Tongue (tissue), 2 donors: ENCODE data around the gene ZMPSTE24. TPM values are rescaled to one million over a fixed set of nuclear protein-coding genes. Genes with fewer than 3 reads are reported as not detected.
A peak's percentile ranks its signal among the peaks of the same experiment; 100 is the strongest.
"Not testable (repeated sequence)": the region's sequence is repeated elsewhere in the genome, so short reads cannot be mapped to it uniquely, and the experiment has no call there.

ENCODE experiments used
- DNase-seq: peaks from one replicate; pipeline ENCODE4 v3.0.0-alpha.2; 2015
- total RNA-seq: library from RNA; depleted of rRNA; stranded (reverse); fragments of >200 nt; gene quantifications from one replicate; pipeline ENCODE4 v1.2.3, GENCODE V29; 2014

Gene ZMPSTE24
- total RNA-seq, 1 donor from 2014 or later, result 51.1 TPM

DNA sequence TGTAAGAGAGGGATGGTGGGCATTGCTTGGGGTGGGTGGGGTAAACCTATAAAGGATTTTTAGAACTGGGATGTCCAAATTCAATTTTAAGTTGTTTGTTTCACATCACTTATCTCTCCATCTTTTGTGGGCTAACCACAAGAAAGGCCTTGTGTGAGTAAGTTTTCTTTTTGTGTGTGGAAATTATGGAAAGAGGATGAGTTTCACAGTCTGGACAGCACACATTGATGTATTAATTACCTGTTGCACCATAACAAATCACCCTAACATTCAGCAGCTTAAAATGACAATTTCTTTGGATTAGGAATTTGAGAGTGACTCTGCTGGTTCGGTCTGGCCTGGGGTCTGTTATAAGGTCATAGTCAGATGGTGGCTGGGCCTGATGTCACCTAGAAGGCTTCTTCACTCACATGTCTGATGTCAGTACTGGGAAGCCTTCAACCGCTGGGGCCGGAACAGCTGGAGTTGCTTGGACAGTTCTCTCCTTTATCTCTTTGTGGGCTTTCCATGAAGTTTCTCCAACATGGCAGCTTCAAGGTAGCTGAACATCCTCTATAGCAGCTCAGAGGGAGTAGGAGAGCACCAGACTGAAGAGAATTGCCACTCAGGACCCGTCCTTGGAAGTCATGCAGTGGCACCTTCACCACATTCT lies 61.1 kb downstream of the ZMPSTE24 start:
- no peak for DNase-seq

DNA sequence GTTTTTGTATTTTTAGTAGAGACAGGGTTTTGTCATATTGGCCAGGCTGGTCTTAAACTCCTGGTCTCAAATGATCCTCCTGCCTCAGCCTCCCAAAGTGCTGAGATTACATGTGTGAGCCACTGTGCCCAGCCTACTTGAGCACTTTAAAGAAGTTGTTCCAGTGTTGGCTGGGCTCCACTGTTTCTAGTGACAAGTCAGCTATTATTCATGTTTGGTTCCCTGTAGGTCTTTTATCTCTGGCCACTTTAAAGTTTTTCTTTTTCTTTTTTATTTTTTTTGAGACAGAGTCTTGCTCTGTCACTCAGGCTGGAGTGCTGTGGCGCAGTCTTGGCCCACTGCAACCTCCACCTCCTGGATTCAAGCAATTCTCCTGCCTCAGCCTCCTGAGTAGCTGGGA lies 73.4 kb downstream of the ZMPSTE24 start:
- DNase-seq, result not testable (repeated sequence)

DNA sequence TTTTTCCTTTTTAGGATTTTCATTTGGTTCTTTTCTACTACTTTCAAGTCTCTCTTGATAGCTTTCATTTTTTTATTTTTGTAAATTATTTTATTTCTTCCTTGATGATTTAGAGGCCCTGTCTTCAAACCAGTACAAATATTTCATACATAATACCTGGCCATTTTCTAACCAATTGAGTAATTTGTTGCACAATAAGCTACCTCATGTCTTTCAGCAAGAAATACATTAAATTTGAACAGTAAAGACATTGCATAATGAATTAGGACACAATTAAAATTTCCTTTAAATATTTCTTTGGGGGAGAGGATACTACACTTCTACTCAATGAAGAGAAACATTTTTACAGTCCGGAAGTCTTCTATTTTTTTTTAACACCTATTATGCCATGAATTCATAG lies 74.7 kb downstream of the ZMPSTE24 start:
- no peak for DNase-seq

DNA sequence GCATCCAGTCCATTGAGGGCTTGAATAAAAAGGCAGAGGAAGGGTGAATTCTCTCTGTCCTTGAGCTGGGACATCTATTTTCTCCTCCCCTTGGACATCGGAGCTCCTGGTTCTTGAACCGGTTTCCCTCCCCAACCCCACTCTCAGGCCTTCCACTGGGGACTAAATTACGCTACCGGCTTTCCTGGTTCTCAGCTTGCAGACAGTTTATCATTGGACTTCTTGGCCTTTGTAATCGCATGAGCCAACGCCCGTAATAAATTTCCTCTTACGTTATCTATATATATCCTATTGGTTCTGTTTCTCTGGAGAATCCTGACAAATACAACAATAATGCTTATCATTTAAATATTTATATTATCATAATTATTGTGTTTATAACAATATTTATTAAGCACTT lies 79.4 kb downstream of the ZMPSTE24 start:
- DNase-seq, result no peak

DNA sequence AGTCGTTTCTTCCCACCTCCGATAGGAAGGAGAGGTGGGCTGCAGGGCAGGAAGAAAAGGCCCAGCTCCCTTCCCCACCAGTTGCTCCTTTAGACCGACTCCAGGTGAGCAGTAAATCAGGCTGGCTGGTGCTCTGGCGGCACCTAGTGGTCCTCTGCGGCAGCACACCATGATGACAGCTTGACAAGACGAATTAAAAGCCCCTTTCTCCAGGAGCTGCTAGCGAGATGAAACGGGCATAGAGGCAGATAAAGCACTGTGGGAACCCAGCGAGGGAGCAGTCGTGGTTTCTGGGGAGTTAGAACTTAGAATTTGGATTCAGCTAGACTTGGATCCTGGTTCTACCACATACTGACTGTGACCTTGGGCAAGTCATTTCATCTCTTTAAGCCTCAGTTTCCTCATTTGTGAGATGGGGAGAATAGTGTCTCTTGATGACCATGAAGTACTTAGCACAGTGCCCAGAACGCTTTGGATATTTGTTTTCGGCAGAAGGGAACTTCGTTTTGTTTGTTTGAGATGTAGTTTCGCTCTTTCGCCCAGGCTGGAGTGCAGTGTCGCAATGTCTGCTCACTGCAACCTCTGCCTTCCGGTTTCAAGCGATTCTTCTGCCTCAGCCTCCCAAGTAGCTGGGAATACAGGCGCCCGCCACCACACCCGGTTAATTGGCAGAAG lies 80.8 kb downstream of the ZMPSTE24 start:
- DNase-seq, result peak; percentile 90

DNA sequence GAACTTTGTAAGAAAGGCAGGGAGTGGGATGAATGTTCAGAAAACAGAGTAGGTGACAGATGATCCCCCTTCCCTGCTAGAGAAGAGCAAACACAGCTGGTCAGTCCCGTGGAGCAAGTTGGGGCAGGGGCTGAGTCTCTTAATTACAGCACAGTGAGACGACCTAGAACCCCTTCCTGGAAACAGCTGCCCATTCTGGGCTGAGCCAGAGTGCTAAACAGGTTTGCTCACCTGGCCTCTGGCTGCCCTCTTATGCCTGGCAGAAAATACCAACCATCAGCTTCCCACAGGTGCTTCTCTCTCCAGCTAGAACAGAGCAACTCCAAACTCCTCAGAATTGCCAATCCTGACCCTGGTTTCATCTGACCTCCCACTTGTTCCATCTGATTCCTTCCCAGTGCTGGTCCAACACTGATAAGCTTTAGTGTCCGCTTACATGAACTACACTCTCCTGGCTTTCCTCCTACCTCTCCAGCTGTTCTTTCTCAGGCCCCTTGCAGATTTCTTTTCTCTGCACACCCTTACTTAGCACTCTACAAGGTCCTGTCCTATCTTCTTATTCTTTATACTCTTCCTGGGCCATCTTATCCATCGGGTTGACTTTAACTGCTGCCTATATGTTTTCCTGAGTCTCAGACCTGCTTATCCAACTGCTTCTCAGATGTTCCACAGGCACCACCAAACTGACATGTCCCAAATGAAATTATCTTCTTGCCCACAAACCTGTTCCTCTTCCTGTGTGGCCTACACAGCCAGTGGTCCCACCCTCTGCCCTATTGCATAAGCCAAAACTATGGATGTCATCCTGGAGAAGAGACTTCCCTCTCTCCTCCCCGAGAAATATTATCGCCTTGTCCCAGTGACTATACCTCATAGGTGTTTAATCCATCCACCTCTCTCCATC lies 81.6 kb downstream of the ZMPSTE24 start:
- no peak for DNase-seq

DNA sequence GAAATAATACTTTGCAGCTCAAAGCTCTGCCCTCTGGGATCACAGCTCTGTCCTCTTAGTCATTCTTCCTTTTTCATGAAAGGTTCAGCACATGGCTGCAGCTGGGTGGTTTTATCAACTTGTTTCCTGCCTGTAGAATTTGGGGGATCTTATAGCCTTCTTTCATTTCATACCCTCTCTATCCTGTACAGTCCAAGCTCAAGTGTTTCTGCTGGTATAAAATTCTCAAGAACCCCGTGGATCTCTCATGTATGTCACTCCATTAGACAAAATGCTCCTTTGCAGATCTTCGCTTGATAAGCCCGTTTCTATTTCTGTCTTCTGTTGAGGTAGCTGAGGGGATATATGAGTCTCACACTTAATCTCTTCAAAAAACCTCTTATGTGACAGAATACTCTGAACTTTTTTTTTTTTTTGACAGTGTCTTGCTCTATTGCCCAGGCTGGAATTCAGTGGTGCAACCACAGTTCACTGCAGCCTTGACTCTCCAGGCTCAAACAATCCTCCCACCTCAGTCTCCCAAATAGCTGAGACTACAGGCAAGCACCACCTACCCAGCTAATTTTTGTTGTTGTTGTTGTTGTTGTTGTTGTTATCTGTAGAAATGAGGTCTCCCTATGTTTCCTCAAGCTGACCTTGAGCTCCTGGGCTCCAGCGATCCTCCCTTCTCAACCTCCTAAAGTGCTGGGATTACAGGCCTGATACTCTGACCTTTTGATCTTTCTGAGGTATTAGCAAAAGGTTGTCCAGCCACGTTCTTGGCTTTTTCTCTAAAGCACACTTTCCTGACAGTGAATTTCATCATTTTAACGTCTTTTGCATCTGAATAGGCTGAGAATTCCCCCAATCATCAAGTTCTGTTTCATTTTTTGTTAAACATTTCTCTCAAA lies 83.7 kb downstream of the ZMPSTE24 start:
- no peak for DNase-seq

DNA sequence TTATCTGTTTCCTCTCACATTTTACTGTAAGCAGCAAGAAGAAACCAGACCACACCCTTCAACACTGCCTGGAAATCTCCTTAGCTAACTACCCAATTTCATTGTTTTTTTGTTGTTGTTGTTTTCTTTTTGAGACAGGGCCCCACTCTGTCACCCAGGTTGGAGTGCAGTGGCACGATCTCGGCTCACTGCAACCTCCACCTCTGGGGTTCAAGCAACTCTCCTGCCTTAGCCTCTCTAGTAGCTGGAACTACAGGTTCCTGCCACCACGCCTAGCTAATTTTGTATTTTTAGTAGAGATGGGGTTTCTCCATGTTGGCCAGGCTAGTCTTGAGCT lies 84.3 kb downstream of the ZMPSTE24 start:
- not testable (repeated sequence) for DNase-seq

Other genes with a start within 250 kb of the ZMPSTE24 start
- gene CAP1, start 217.5 kb upstream of the ZMPSTE24 start, total RNA-seq, result 117 TPM
- 42.7 TPM for gene PPT1, start 161.0 kb upstream of the ZMPSTE24 start, total RNA-seq
- 47.4 TPM for gene RLF, start 96.8 kb upstream of the ZMPSTE24 start, total RNA-seq
- not detected for gene TMCO2, start 10.3 kb upstream of the ZMPSTE24 start, total RNA-seq
- 6.5 TPM for gene COL9A2, start 59.0 kb downstream of the ZMPSTE24 start, total RNA-seq
- gene SMAP2, start 115.5 kb downstream of the ZMPSTE24 start, total RNA-seq, result 8.8 TPM
- gene ZFP69B, start 192.2 kb downstream of the ZMPSTE24 start, total RNA-seq, result 1.5 TPM
- gene ZFP69, start 219.1 kb downstream of the ZMPSTE24 start, total RNA-seq, result 3.0 TPM